Thyroid gland (tissue), 4 donors: ENCODE data around the gene RSPH4A.

Experiments
- CTCF ChIP-seq, 6 experiments: fragments of 200-600 bp in 3 of 6; fragments of 450-650 bp in 3 of 6; sonication (generic) in 3 of 6; IDR thresholded peaks; one replicate each; pipeline ENCODE4 v1.5.1; 2016 to 2019; ENCODE audit warnings: antibody characterized with exemption in 6 of 6, mild to moderate bottlenecking in 2 of 6, inconsistent platforms in 1 of 6, moderate library complexity in 1 of 6
- POLR2A ChIP-seq, 2 donors: fragments of 450-650 bp; IDR thresholded peaks; one replicate each; pipeline ENCODE4 v1.6.1; 2017; ENCODE audit warnings: antibody characterized with exemption in 2 of 2, mild to moderate bottlenecking in 2 of 2, moderate library complexity in 1 of 2

DNA sequence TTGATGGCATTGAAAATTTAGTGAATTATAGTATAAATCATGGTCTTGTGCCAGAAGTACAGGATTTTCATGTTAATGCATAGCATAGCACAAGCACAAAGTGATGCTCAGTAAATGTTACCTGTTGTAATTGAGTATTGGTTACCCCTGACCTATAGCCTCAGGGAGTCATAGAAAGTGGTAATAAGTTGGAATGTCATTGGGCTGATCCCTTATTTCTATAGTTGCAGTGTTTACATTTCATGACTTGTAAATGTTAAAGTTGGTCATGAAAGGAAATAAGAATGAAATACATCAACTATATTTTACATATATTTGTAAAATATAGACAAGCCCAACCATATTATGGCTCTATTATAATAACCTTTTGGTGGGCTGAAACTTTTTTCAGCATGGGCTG lies 37.9 kb upstream of the RSPH4A start:
- no peak for TF ChIP-seq POLR2A (IDR thresholded peaks at IDR 0.05)
- no peak for TF ChIP-seq CTCF (IDR thresholded peaks at IDR 0.05)
